Endothelial cell of umbilical vein (primary cell): ENCODE data around the gene CDCP2.

ENCODE experiments used
- MYC ChIP-seq: IDR thresholded peaks from one replicate; pipeline ENCODE4 v1.6.1; 2011; ENCODE audit warnings: mild to moderate bottlenecking, low read depth, low read length
- POLR2A ChIP-seq: IDR thresholded peaks from 2 replicates; pipeline ENCODE4 v1.6.1; 2012; ENCODE audit warnings: low read depth, mild to moderate bottlenecking, control low read depth, low read length
- TF ChIP-seq, protein P1 (sequence below), 2 donors: IDR thresholded peaks; 1 replicate in 1 of 2; 2 replicates in 1 of 2; pipeline ENCODE4 v1.5.1; 2011; ENCODE audit warnings: low read length in 2 of 2, mild to moderate bottlenecking in 2 of 2, moderate library complexity in 2 of 2, control low read depth in 1 of 2, inconsistent platforms in 1 of 2, low read depth in 1 of 2; ENCODE audit not compliant: insufficient read depth in 1 of 2; ENCODE audit errors: extremely low read depth in 1 of 2

DNA sequence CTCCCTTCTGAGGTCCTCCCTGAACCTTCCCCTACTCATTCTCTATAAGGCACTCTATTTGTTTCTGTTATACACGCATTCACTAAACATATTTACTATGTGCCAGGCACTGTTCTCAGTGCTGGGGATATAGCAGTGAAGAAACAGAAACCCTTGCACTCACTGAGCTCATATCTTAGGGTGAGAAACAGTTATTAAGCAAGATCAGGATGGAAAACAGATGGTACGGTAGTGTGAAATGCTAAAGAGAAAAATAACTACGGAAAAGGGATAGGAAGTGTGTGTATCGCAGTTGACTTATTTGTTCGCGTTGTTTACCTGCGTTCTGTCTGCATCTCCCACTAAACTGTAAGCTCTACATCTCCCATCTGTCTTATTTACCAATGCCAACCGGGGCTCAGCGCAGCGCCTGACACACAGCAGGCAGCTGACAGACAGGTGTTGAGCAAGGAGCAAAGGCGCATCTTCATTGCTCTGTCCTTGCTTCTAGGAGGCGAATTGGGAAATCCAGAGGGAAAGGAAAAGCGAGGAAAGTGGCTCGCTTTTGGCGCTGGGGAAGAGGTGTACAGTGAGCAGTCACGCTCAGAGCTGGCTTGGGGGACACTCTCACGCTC, 46.5 kb upstream of the CDCP2 start:
- TF ChIP-seq, protein P1, sequence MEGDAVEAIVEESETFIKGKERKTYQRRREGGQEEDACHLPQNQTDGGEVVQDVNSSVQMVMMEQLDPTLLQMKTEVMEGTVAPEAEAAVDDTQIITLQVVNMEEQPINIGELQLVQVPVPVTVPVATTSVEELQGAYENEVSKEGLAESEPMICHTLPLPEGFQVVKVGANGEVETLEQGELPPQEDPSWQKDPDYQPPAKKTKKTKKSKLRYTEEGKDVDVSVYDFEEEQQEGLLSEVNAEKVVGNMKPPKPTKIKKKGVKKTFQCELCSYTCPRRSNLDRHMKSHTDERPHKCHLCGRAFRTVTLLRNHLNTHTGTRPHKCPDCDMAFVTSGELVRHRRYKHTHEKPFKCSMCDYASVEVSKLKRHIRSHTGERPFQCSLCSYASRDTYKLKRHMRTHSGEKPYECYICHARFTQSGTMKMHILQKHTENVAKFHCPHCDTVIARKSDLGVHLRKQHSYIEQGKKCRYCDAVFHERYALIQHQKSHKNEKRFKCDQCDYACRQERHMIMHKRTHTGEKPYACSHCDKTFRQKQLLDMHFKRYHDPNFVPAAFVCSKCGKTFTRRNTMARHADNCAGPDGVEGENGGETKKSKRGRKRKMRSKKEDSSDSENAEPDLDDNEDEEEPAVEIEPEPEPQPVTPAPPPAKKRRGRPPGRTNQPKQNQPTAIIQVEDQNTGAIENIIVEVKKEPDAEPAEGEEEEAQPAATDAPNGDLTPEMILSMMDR (IDR thresholded peaks at IDR 0.05; ENCODE audit: extremely low read depth in 1 of 2, insufficient read depth in 1 of 2, low read depth in 1 of 2, low read length in 2 of 2) = no peak
- no peak for TF ChIP-seq MYC
- no peak for TF ChIP-seq POLR2A
